Central memory CD8-positive, alpha-beta T cell (primary cell): ENCODE measurements around the gene CUL3.
"Not testable (repeated sequence)": the region's sequence is repeated elsewhere in the genome, so short reads cannot be mapped to it uniquely, and the experiment has no call there.

Experiments used
- ATAC-seq: fragments of 150-1000 bp; cut with Tn5 transposase; replicated peaks from 2 replicates; pipeline ENCODE4 v1.10.0; 2022; ENCODE audit warnings: mild to moderate bottlenecking, moderate FRiP score, moderate number of reproducible peaks; ENCODE audit not compliant: poor library complexity, severe bottlenecking; ENCODE audit errors: extremely low read depth
- DNase-seq, 2 donors: peaks; one replicate each; pipeline ENCODE4 v3.0.0; 2021; ENCODE audit warnings: low spot score in 2 of 2
- H3K27ac Mint-ChIP-seq: one replicate; pipeline ENCODE4 v1.8.0; 2022; ENCODE audit warnings: low read depth, mild to moderate bottlenecking, moderate library complexity, mixed read lengths
- H3K27me3 Mint-ChIP-seq: one replicate; pipeline ENCODE4 v1.8.0; 2022; ENCODE audit warnings: mixed read lengths
- H3K36me3 Mint-ChIP-seq: one replicate; pipeline ENCODE4 v1.8.0; 2022; ENCODE audit warnings: mild to moderate bottlenecking, moderate library complexity, mixed read lengths; ENCODE audit not compliant: insufficient read depth
- H3K4me1 Mint-ChIP-seq: one replicate; pipeline ENCODE4 v1.8.0; 2022; ENCODE audit warnings: mixed read lengths
- H3K4me3 Mint-ChIP-seq: one replicate; pipeline ENCODE4 v1.8.0; 2022; ENCODE audit warnings: mild to moderate bottlenecking, moderate library complexity, mixed read lengths
- H3K9me3 Mint-ChIP-seq: one replicate; pipeline ENCODE4 v1.8.0; 2022; ENCODE audit warnings: mixed read lengths

The CUL3 gene

DNA sequence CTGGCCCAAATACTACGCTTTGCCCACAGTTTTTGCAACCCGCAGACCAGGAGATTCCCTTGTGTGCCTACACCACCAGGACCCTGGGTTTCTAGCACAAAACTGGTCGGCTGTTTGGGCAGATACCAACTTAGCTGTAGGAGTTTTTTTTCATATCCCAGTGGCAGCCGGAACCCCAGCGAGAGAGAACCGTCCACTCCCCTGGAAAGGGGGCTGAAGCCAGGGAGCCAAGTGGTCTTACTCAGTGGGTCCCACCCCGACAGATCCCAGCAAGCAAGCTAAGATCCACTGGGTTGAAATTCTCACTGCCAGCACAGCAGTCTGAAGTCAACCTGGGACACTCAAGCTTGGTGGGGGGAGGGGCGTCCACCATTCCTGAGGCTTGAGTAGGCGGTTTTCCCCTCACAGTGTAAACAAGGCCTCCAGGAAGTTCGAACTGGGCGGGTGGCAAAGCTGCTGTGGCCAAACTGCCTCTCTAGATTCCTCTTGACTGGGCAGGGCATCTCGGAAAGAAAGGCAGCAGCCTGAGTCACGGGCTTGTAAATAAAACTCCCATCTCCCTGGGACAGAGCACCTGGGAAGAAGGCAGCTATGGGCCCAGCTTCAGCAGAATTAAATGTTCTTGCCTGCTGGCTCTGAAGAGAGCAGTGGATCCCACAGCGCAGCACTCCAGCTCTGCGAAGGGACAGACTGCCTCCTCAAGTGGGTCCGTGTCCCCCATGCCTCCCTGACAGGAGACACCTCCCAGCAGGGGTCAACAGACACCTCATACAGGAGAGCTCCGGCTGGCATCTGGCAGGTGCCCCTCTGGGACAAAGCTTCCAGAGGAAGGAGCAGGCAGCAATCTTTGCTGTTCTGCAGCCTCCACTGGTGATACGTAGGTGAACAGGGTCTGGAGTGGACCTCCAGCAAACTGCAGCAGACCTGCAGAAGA, 99.8 kb downstream of the CUL3 start:
- peaks cover 44% of the 10 kb centered on the region for H3K4me1 Mint-ChIP-seq
- not testable (repeated sequence) for DNase-seq, ATAC-seq, H3K27ac Mint-ChIP-seq, H3K4me3 Mint-ChIP-seq, H3K27me3 Mint-ChIP-seq, H3K9me3 Mint-ChIP-seq
- H3K36me3 Mint-ChIP-seq = peaks cover 28% of the 10 kb centered on the region

DNA sequence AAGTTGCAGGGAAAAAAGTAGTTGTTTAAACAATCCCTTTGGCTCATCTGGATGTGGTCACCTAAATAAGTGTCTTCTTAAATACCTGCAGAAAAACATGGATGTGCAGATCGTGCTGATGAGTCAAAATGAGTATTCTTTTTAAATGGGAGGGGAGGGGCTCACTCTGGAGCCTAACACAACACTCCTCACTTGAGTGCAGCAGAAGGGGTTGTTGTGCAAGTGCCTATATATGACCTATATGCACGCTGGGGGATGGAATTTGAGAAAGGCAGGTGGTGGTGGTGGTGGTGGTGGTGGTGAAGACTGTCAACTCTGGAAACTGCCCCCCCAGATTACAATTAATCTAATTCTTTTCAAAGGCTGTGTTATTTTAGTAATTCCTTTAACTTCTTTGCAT, 105.3 kb downstream of the CUL3 start:
- Mint-ChIP-seq H3K27me3 (no peaks in the 10 kb centered on the region), H3K9me3 (no peaks in the 10 kb centered on the region), H3K4me3 (no peak overlapping the region), H3K36me3 (peaks cover 43% of the 10 kb centered on the region), H3K27ac (no peak overlapping the region), H3K4me1 (peaks cover 11% of the 10 kb centered on the region)
- ATAC-seq = no peak
- DNase-seq = no peak

DNA sequence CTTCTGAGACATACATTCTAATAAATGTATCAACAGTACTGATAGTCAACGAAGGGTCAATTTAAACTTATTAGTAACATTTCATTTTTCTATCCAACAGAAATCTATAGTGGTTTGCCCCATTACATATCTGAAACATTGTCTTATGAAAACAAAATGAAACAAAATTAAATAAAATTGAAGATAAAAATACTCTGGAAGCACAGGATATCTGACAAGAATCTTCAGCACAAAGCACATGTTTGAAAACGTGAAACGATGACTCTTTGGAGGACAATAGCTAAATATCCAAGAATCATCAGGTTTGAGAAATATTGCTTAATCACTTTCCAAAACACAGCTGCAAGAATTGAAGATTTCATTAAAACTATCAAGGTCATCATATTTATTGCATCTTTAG, 112.3 kb downstream of the CUL3 start:
- DNase-seq (no peak), ATAC-seq (no peak)
- no peak overlapping the region for H3K4me3 Mint-ChIP-seq
- no peaks in the 10 kb centered on the region for H3K9me3 Mint-ChIP-seq
- peaks cover 39% of the 10 kb centered on the region for H3K36me3 Mint-ChIP-seq
- H3K27me3 Mint-ChIP-seq = no peaks in the 10 kb centered on the region
- H3K27ac Mint-ChIP-seq = no peak overlapping the region
- peaks cover 11% of the 10 kb centered on the region for H3K4me1 Mint-ChIP-seq

DNA sequence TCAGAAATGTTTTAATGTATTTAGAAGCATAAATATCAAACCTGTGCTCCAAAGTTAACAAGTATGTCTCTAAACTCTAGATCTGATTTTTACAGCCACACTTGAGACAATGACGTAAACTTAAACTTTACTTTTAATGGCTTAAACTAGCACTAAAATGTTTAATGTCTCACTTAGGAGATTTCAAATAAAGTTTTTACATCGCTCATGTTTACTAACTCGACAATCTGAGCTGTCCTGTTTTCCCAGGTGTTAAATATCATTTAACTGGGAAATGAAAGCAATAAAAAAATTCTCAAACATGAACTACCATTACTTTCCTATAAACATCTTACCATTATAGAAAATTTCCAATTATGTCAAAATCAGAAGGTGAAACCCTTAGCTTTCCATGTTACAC, 113.0 kb downstream of the CUL3 start:
- Mint-ChIP-seq H3K4me1 (peaks cover 5% of the 10 kb centered on the region), H3K4me3 (no peak overlapping the region), H3K36me3 (peaks cover 32% of the 10 kb centered on the region), H3K9me3 (no peaks in the 10 kb centered on the region), H3K27ac (no peak overlapping the region), H3K27me3 (no peaks in the 10 kb centered on the region)
- ATAC-seq (no peak), DNase-seq (no peak)

DNA sequence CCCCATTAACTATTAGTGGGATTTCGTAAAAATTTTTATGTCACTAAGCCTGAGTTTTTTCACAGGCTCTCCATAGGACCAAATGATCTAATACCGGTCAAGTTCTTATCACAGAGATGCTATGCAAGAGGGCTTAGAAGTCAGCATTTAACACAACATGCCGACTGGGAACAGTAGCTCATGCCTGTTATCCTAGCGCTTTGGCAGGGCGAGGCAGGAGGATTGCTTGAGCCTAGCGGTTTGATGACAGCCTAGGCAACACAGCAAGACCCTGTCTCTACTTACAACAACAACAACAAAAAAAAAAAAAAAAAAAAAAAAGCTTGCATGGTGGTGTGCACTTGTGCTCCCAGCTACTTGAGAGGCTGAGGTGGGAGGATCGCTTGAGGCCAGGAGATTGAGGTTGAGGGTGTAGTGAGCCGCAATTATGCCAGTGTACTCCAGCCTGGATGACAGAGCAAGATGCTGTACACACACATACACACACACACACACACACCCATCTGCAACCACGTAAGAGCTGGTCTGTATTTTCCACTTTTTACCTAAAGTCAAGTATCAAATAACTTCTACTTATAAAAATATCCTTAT, 115.7 kb downstream of the CUL3 start:
- Mint-ChIP-seq H3K4me3 (no peak overlapping the region), H3K4me1 (no peaks in the 10 kb centered on the region), H3K27ac (no peak overlapping the region), H3K9me3 (no peaks in the 10 kb centered on the region), H3K27me3 (no peaks in the 10 kb centered on the region), H3K36me3 (peaks cover 14% of the 10 kb centered on the region)
- ATAC-seq = no peak
- no peak for DNase-seq

DNA sequence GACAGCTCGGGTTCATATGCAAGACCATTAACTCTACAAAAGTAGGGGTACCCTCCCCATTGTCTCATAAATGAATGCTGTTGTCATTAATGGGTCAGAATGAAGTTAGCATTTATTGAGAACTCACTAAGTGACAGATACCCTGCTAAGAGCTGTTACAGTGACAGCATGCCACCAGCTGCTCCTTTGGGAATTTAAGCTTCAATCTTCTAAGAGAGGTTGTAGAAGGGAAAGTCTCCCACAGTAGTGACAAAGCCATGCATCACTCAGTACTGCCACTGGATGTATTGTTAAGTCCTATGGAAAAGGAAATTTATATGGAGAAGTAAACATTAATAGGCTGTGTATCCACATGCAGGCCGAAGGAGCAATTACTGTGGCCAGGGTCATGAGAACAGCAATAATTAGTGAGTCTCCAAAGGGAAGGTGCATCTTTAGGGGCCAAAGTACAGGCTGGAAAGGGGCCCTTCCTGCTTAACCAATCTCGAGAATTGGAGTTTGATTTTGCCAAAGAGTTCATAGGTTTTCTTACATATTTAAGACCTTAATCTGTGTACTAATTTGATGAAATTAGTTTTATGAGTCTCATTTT, 118.8 kb downstream of the CUL3 start:
- Mint-ChIP-seq H3K27me3 (no peaks in the 10 kb centered on the region), H3K4me3 (no peak overlapping the region), H3K9me3 (no peaks in the 10 kb centered on the region), H3K36me3 (no peaks in the 10 kb centered on the region), H3K27ac (no peak overlapping the region), H3K4me1 (no peaks in the 10 kb centered on the region)
- DNase-seq (no peak), ATAC-seq (no peak)

DNA sequence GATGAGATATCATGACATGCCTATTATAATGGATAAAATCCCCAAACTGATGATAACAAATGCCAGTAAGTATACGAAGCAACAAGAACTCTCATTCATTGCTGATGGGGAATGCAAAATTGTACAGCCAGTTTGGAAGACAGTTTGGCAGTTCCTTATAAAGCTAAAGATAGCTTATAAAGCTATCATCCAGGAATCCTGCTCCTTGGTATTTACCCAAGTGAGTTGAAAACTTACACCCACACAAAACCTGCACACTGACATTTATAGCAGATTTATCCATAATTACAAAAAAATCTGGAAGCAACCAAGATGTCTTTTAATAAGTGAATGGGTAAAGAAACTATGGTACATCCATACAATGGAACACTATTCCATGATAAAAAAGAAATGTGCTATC, 123.8 kb downstream of the CUL3 start:
- Mint-ChIP-seq H3K36me3 (no peaks in the 10 kb centered on the region), H3K4me1 (no peaks in the 10 kb centered on the region), H3K27me3 (peaks cover 32% of the 10 kb centered on the region), H3K9me3 (peaks cover 5% of the 10 kb centered on the region), H3K4me3 (no peak overlapping the region), H3K27ac (no peak overlapping the region)
- DNase-seq (no peak), ATAC-seq (no peak)

DNA sequence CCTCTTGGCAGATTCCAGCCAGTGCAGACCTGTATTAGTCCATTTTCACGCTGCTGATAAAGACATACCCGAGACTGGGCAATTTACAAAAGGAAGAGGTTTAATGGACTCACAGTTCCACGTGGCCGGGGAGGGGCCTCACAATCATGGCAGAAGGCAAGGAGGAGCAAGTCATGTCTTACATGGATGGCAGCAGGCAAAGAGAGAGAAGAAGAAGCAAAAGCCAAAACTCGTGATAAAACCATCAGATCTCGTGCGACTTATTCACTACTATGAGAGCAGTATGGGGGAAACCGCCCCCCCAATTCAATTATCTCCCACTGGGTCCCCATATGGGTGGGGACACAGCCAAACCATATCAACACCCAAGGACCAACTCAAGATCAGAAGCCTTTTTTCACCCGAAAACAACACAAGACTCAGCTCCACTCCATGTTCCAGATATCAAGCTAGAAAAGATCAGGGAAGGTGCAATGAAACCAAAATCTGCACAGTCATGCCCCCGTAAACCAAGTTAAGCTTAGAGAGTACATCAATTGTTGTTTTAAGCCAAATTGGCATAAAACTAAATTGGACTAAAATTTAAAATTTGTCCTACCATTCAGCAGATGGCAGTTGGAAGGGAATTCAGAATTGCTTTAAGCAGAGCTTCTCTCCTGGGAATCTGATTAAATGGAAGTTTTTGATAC, 127.6 kb downstream of the CUL3 start:
- H3K27me3 Mint-ChIP-seq = peaks cover 58% of the 10 kb centered on the region
- H3K4me3 Mint-ChIP-seq = no peak overlapping the region
- H3K9me3 Mint-ChIP-seq = peaks cover 5% of the 10 kb centered on the region
- H3K36me3 Mint-ChIP-seq = no peaks in the 10 kb centered on the region
- H3K4me1 Mint-ChIP-seq = no peaks in the 10 kb centered on the region
- H3K27ac Mint-ChIP-seq = no peak overlapping the region
- ATAC-seq (no peak), DNase-seq (no peak)

DNA sequence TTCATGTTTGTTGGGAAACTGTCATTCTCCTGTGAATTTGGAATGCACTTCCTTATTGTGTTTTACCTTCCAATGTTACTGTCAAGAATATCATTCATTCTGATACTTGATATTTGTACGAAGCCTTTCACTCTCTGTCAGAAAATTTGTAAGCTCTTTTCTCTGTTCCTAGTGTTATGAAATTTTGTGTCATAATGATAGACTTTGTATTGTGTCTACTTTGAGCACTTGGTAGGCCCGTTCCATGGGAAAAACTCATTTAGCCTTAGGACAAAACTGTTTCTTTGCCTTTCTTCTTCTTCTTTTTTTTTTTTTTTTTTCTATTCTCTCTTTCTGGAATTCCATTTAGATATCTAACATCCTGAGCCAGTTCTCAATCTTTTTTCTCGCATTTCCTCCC, 131.3 kb downstream of the CUL3 start:
- ATAC-seq = no peak

DNA sequence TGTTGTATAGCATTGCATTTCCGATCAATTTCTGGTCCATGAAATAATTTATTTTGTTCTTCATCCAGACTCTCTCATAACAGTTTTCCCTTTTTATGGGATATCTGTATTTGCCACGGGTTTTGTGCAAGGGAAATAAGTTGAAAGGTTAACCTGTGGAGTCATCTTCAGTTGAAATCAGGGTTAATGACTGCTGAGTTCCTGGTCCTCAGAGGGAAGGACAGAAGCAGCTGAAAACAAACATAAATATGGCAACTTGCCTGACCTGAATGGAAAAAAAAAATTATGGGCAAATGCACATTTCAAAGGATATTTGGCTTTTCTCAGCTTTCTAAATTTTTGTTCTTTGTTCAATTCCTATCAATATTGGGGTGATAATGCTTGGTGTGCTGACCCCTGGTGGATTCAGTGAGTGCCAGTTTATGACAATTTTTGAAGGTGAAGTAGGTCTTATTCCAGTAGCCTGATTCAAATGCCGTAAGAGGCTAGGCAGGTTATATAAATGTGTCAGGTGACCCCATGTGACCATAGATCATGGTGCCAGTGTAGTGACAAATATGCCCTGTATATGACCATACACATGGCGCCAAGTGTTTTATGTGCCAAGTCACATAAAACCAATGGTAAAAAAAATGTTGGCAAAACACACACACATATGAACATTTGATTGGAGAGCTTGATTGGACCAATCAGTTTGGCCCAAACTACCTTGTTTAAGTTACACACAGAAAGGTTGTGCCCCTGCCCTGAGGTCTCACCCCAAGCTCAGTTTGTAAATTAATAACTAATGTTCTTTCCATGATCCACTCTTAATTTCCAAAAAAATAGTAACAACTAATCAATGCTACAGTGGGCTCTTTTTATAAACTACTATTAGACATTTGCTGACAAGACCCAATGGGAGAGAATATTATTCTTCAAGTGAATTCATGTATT, 135.7 kb downstream of the CUL3 start:
- no peak overlapping the region for H3K4me3 Mint-ChIP-seq
- H3K36me3 Mint-ChIP-seq = no peaks in the 10 kb centered on the region
- peaks cover 33% of the 10 kb centered on the region for H3K27me3 Mint-ChIP-seq
- H3K27ac Mint-ChIP-seq = no peak overlapping the region
- no peaks in the 10 kb centered on the region for H3K9me3 Mint-ChIP-seq
- H3K4me1 Mint-ChIP-seq = no peaks in the 10 kb centered on the region
- DNase-seq (no peak), ATAC-seq (no peak)

More for the DNA sequence above, 131.3 kb downstream of the CUL3 start:
- peaks cover 57% of the 10 kb centered on the region for H3K27me3 Mint-ChIP-seq
- no peaks in the 10 kb centered on the region for H3K4me1 Mint-ChIP-seq
- no peaks in the 10 kb centered on the region for H3K36me3 Mint-ChIP-seq
- H3K9me3 Mint-ChIP-seq = peaks cover 5% of the 10 kb centered on the region
- H3K4me3 Mint-ChIP-seq = no peak overlapping the region
- DNase-seq = no peak
- no peak overlapping the region for H3K27ac Mint-ChIP-seq

DNA sequence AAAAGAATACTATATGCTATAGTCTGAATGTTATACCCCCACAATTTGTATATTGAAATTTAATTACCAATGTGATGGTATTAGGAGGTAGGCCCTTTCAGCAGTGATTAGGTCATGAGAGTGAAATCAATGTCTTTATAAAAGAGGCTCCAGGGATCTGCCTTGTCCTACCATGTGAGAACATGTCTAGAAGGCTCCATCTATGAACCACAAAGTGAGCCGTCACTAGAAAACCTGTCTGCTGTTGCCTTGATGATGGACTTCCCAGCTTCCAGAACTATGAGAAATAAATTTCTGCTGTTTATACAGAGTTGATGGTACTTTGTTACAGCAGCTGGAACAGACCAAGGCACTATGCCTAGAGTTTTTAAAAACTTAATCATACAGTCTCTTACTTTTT, 136.9 kb downstream of the CUL3 start:
- Mint-ChIP-seq H3K9me3 (no peaks in the 10 kb centered on the region), H3K27me3 (peaks cover 36% of the 10 kb centered on the region), H3K4me1 (peaks cover 5% of the 10 kb centered on the region), H3K4me3 (no peak overlapping the region), H3K27ac (no peak overlapping the region), H3K36me3 (no peaks in the 10 kb centered on the region)
- ATAC-seq (no peak), DNase-seq (no peak)

DNA sequence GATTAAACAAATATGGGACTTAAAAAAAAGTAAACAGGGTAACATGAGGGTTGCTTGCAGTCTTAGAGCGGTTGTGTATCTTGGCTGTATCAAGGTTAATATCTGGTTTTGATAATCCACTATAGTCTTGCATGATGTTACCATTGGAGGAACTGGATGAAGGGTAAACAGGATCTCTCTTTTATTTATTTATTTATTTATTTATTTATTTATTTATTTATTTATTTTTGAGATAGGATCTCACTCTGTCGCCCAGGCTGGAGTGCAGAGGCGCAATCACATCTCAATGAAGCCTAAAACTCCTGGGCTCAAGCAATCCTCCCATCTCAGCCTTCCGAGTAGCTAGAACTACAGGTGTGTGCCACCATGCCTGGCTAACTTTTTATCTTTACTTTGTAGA, 140.4 kb downstream of the CUL3 start:
- Mint-ChIP-seq H3K4me3 (no peak overlapping the region), H3K4me1 (peaks cover 18% of the 10 kb centered on the region), H3K27me3 (peaks cover 67% of the 10 kb centered on the region), H3K27ac (no peak overlapping the region), H3K36me3 (no peaks in the 10 kb centered on the region), H3K9me3 (no peaks in the 10 kb centered on the region)
- DNase-seq (no peak), ATAC-seq (no peak)
